Measurements from ENCODE around the gene VPS26A.
A peak's percentile ranks its signal among the peaks of the same experiment; 100 is the strongest.

The VPS26A gene

DNA sequence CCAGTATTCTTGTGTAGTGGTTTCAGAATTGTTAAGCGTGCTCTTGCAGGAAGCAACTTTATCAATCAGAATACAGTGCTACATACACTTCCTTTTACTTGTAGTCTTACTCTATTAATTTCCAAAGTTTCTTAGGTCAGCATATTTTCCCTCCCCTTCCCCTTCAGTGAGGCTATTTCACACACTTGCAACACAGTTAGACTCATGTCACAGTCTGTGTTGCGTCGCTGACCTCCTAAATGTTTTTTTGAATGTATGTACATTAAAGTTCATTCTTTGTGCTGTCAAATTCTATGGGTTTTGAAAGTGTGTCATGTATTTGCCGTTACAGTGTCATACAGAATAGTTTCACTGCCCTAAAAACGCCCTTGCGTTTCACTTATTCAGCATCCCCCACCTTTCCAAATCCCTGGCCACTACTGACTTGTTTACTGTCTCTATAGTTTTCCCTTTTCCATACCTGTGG, 90.7 kb downstream of the VPS26A start:
- no peak overlapping the region for H3K4me3 ChIP-seq (ENCODE audit: low read depth, low read length)
- TF ChIP-seq, protein P1, sequence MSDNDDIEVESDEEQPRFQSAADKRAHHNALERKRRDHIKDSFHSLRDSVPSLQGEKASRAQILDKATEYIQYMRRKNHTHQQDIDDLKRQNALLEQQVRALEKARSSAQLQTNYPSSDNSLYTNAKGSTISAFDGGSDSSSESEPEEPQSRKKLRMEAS (IDR thresholded peaks at IDR 0.05; ENCODE audit: low read depth, low read length): no peak
- TF ChIP-seq POLR2A (IDR thresholded peaks at IDR 0.05; ENCODE audit: extremely low read depth, insufficient read length) (no peak), MYC (IDR thresholded peaks at IDR 0.05; ENCODE audit: low read depth, low read length) (no peak)
- TF ChIP-seq, protein P2, sequence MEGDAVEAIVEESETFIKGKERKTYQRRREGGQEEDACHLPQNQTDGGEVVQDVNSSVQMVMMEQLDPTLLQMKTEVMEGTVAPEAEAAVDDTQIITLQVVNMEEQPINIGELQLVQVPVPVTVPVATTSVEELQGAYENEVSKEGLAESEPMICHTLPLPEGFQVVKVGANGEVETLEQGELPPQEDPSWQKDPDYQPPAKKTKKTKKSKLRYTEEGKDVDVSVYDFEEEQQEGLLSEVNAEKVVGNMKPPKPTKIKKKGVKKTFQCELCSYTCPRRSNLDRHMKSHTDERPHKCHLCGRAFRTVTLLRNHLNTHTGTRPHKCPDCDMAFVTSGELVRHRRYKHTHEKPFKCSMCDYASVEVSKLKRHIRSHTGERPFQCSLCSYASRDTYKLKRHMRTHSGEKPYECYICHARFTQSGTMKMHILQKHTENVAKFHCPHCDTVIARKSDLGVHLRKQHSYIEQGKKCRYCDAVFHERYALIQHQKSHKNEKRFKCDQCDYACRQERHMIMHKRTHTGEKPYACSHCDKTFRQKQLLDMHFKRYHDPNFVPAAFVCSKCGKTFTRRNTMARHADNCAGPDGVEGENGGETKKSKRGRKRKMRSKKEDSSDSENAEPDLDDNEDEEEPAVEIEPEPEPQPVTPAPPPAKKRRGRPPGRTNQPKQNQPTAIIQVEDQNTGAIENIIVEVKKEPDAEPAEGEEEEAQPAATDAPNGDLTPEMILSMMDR (IDR thresholded peaks at IDR 0.05; ENCODE audit: low read depth, low read length): no peak
- DNase-seq (ENCODE audit: low read depth): peak; percentile 41

DNA sequence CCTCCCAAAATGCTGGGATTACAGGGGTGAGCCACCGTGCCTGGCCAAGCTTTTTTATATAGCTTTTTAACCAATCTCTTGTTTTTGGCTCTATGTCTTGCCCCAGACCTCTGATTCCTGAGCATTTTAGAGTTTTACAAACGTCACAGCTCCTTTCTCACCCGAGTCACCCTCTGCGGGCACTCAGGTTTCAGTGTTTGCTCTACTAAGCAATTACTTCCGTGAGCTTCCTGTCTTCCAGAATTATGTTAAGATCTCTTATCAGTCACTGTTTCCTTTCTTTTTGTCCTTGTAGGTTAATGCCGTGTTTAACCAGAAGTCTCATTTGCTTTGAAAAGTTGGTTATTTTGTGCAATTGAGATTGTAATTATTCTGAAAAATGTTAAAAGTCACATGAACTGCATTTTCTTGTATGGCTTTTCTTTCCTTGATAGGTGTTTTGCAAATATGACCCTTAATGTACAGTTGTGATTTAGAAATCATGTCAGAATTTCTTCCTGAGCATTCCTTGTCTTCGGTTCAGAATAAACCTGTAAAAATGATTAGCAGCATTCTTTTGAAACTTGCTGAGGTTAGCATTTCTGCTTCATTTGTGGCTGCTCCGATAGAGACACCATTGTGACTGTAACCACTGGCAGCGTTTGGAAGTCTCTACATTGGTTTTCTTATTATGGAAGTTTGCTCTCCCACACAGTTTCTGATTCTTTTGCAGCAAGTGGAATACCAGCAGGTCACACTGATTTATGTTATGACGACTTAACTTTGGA, 91.6 kb downstream of the VPS26A start:
- H3K4me3 ChIP-seq (ENCODE audit: low read depth, low read length): no peak overlapping the region
- DNase-seq (ENCODE audit: low read depth): no peak
- TF ChIP-seq POLR2A (IDR thresholded peaks at IDR 0.05; ENCODE audit: extremely low read depth, insufficient read length) (no peak), MYC (IDR thresholded peaks at IDR 0.05; ENCODE audit: low read depth, low read length) (no peak)
- TF ChIP-seq, protein P2 (IDR thresholded peaks at IDR 0.05; ENCODE audit: low read depth, low read length): no peak
- TF ChIP-seq, protein P1 (IDR thresholded peaks at IDR 0.05; ENCODE audit: low read depth, low read length): no peak

DNA sequence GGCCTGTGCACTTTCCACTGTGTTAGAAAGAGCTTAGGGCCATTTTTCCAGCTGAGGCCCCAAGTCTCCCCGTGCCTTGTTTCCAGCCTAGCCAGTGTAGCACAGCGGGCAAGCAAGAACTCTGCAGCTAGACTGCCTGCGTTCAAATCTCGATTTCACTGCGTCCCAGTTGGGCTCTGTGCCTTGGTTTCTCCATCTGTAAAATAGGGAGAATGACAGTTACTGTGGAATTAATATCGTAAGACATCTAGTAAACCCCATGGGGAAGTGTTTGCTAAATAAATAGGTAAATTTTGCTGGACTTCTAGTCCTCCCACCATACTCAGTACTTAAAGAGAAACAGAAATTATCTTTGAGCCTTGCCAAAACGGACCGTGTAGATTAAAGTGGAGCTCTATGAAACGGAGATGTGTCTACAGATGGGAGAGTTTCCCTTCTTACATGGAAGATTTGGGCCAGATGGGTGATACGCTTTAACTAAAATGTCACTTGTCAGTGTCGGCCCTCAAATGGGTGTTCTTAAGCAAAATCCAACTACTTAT, 92.7 kb downstream of the VPS26A start:
- no peak for TF ChIP-seq POLR2A (IDR thresholded peaks at IDR 0.05; ENCODE audit: extremely low read depth, insufficient read length)
- no peak for TF ChIP-seq MYC (IDR thresholded peaks at IDR 0.05; ENCODE audit: low read depth, low read length)
- no peak overlapping the region for H3K4me3 ChIP-seq (ENCODE audit: low read depth, low read length)
- DNase-seq (ENCODE audit: low read depth): no peak

DNA sequence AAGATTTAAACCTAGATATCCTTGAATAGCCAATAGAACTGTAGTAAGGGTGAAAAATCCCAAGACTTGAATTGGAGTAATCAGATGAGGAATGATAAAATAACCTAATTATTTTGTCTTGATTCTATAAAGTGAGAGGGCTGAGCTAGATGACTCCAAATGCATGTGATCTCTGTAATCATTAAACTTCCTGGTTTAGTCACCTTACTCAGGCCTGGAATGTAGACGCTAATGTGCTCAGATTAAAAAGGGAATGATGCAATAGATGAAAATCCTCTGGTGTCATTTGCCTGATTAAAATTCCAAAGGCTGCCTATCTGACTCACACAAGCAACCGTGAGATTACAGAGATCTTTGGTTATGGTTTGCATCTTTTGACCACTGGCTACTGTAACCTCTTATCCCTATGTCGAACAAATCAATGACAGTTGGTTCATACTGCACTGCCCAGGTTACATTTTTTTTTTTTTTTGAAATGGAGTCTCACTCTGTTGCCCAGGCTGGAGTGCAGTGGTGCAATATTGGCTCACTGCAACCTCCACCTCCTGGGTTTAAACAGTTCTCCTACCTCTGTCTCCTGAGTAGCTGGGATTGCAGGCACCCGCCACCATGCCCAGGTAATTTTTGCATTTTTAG, 93.3 kb downstream of the VPS26A start:
- H3K4me3 ChIP-seq (ENCODE audit: low read depth, low read length): no peak overlapping the region
- no peak for DNase-seq (ENCODE audit: low read depth)
- TF ChIP-seq, protein P2 (IDR thresholded peaks at IDR 0.05; ENCODE audit: low read depth, low read length): no peak
- TF ChIP-seq MYC (IDR thresholded peaks at IDR 0.05; ENCODE audit: low read depth, low read length) (no peak), POLR2A (IDR thresholded peaks at IDR 0.05; ENCODE audit: extremely low read depth, insufficient read length) (no peak)

DNA sequence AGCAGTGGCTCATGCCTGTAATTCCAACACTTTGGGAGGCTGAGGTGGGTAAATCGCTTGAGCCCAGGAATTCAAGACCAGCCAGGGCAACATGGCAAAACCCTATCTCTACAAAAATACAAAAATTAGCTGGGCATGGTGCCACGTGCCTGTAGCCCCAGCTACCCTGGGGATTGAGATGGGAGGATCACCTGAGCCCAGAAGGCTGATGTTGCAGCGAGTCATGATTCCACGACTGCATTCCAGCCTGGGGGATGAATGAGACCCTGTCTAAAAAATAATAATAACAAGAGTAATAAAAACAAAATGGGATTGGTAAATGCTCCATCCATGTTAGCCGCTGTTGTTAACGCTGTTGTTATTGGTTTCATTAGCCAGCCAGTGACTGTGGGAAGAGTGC, 94.9 kb downstream of the VPS26A start:
- no peak overlapping the region for H3K4me3 ChIP-seq (ENCODE audit: low read depth, low read length)
- no peak for DNase-seq (ENCODE audit: low read depth)
- TF ChIP-seq POLR2A (IDR thresholded peaks at IDR 0.05; ENCODE audit: extremely low read depth, insufficient read length) (no peak), MYC (IDR thresholded peaks at IDR 0.05; ENCODE audit: low read depth, low read length) (no peak)
- TF ChIP-seq, protein P1 (IDR thresholded peaks at IDR 0.05; ENCODE audit: low read depth, low read length): no peak
- TF ChIP-seq, protein P2 (IDR thresholded peaks at IDR 0.05; ENCODE audit: low read depth, low read length): no peak

DNA sequence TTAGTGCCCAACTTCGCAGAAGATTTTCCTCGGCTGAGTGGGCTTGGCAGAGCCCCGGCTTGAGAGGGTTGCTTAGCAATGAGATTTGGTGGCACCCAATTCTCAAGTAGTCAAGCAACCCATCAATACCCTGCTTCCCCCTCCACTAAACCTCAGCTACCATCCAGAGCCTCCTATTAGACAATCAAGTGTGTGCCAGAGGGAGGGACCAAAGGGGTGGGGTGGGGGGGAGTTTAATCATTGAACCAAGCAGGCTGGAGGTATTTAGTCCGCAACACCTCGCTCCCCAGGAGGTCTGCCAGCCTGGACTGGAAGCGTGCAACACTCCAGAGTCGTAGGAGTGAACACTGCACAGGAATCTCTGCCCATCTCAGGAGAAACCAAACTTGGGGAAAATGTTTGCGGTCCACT, 96.1 kb downstream of the VPS26A start, which contains the start of gene HKDC1:
Gene HKDC1 (plus strand): TSS at position 292 of the 411 bp plus-strand sequence. CDS start 104 bp downstream, at position 396.
- TF ChIP-seq, protein P1 (IDR thresholded peaks at IDR 0.05; ENCODE audit: low read depth, low read length): no peak
- TF ChIP-seq, protein P2 (IDR thresholded peaks at IDR 0.05; ENCODE audit: low read depth, low read length): no peak
- H3K4me3 ChIP-seq (ENCODE audit: low read depth, low read length): no peak within 1 kb of the TSS
- DNase-seq (ENCODE audit: low read depth): no peak
